Fibroblast of peridontal ligament (primary cell): Measurements from ENCODE around the gene UBE2U.
"Not testable (repeated sequence)": the region's sequence is repeated elsewhere in the genome, so short reads cannot be mapped to it uniquely, and the experiment has no call there.

Experiments
- DNase-seq: peaks from one replicate; pipeline ENCODE4 v3.0.0-alpha.2; 2010; ENCODE audit errors: extremely low read depth

The UBE2U gene

GRCh38 chr1:64239519-64239918 is 36.1 kb downstream of the UBE2U start:
- DNase-seq = not testable (repeated sequence)

GRCh38 chr1:64240206-64240605 is 36.8 kb downstream of the UBE2U start:
- peak; percentile 77 for DNase-seq

GRCh38 chr1:64241069-64241468 is 37.6 kb downstream of the UBE2U start:
- no peak for DNase-seq

- peak; percentile 79 for DNase-seq
Observed at GRCh38 chr1:64242895-64243756, 39.7 kb downstream of the UBE2U start.

GRCh38 chr1:64243757-64244080 is 40.3 kb downstream of the UBE2U start:
- no peak for DNase-seq

- no peak for DNase-seq
Observed at GRCh38 chr1:64245495-64245894, 42.1 kb downstream of the UBE2U start.

- DNase-seq = peak; percentile 74
Observed at GRCh38 chr1:64246294-64246917, 43.0 kb downstream of the UBE2U start.

- DNase-seq = no peak
Observed at GRCh38 chr1:64248065-64248464, 44.6 kb downstream of the UBE2U start.

GRCh38 chr1:64250472-64250871 is 47.0 kb downstream of the UBE2U start:
- DNase-seq = not testable (repeated sequence)

GRCh38 chr1:64251971-64252370 is 48.5 kb downstream of the UBE2U start:
- no peak for DNase-seq

GRCh38 chr1:64257233-64257632 is 53.8 kb downstream of the UBE2U start:
- not testable (repeated sequence) for DNase-seq

- not testable (repeated sequence) for DNase-seq
Observed at GRCh38 chr1:64258444-64258843, 55.0 kb downstream of the UBE2U start.

GRCh38 chr1:64263335-64263734 is 59.9 kb downstream of the UBE2U start:
- no peak for DNase-seq

GRCh38 chr1:64263856-64264255 is 60.4 kb downstream of the UBE2U start:
- no peak for DNase-seq

- peak; percentile 61 for DNase-seq
Observed at GRCh38 chr1:64265141-64265540, 61.7 kb downstream of the UBE2U start.

GRCh38 chr1:64266991-64267390 is 63.6 kb downstream of the UBE2U start:
- no peak for DNase-seq

- peak; percentile 93 for DNase-seq
Observed at GRCh38 chr1:64268653-64269557, 65.5 kb downstream of the UBE2U start.

- no peak for DNase-seq
Observed at GRCh38 chr1:64269558-64269884, 66.1 kb downstream of the UBE2U start.

- DNase-seq = no peak
Observed at GRCh38 chr1:64280001-64280400, 76.6 kb downstream of the UBE2U start.

GRCh38 chr1:64282351-64282750 is 78.9 kb downstream of the UBE2U start:
- DNase-seq = no peak

- DNase-seq = no peak
Observed at GRCh38 chr1:64287071-64287470, 83.6 kb downstream of the UBE2U start.

- DNase-seq = no peak
Observed at GRCh38 chr1:64290420-64290819, 87.0 kb downstream of the UBE2U start.
